ENCODE results near the gene KIAA1549. TPM values are rescaled to one million over a fixed set of nuclear protein-coding genes. Genes with fewer than 3 reads are reported as not detected.

KIAA1549 gene
- total RNA-seq, 4 donors from 2014 or later, result 0.93 to 3.8 (median 2.0) TPM

GRCh38 chr7:138957753-138958390 is 23.3 kb downstream of the KIAA1549 start:
- no peaks in the 10 kb centered on the region for H3K36me3 ChIP-seq
- 90 to 100% methylated on average over 5 to 8 of the region's 16 CpGs for WGBS, 2 donors (ENCODE audit: low coverage in 1 of 2)
- no peak for ATAC-seq
- H3K27ac ChIP-seq, result no peak overlapping the region
- no peak overlapping the region for H3K4me3 ChIP-seq
- TF ChIP-seq POLR2A (IDR thresholded peaks at IDR 0.05), result no peak
- no peak for TF ChIP-seq POLR2AphosphoS5 (IDR thresholded peaks at IDR 0.05)
- no peak for TF ChIP-seq CTCF (IDR thresholded peaks at IDR 0.05)
- TF ChIP-seq EP300 (IDR thresholded peaks at IDR 0.05), result no peak
- no peaks in the 10 kb centered on the region for H3K9me3 ChIP-seq
- no peaks in the 10 kb centered on the region for H3K27me3 ChIP-seq
- peaks cover 0 to 7% (median 0%) of the 10 kb centered on the region in 3 donors for H3K4me1 ChIP-seq

GRCh38 chr7:138957217-138957616 is 24.0 kb downstream of the KIAA1549 start:
- H3K9me3 ChIP-seq, result no peaks in the 10 kb centered on the region
- 94% methylated on average over 3 of the region's 3 CpGs; no CpG with 5 or more reads in 1 of the 2 donors for WGBS, 2 donors (ENCODE audit: low coverage in 1 of 2)

GRCh38 chr7:138954545-138955475 is 26.4 kb downstream of the KIAA1549 start:
- H3K9me3 ChIP-seq, result no peaks in the 10 kb centered on the region
- WGBS, 2 donors (ENCODE audit: low coverage in 1 of 2), result 71 to 79% methylated on average over 5 to 8 of the region's 14 CpGs
- H3K27me3 ChIP-seq, result no peaks in the 10 kb centered on the region
- H3K4me3 ChIP-seq, result no peak overlapping the region
- H3K4me1 ChIP-seq, result no peaks in the 10 kb centered on the region
- H3K27ac ChIP-seq, result no peak overlapping the region
- ATAC-seq, result no peak
- no peak for TF ChIP-seq POLR2AphosphoS5 (IDR thresholded peaks at IDR 0.05)
- no peak for TF ChIP-seq CTCF (IDR thresholded peaks at IDR 0.05)
- no peak for TF ChIP-seq POLR2A (IDR thresholded peaks at IDR 0.05)
- no peak for TF ChIP-seq EP300 (IDR thresholded peaks at IDR 0.05)
- H3K36me3 ChIP-seq, result no peaks in the 10 kb centered on the region

More at GRCh38 chr7:138957217-138957616, 24.0 kb downstream of the KIAA1549 start:
- Histone ChIP-seq H3K27me3 (no peaks in the 10 kb centered on the region), H3K4me3 (no peak overlapping the region), H3K4me1 (peaks cover 0 to 7% (median 0%) of the 10 kb centered on the region in 3 donors), H3K27ac (no peak overlapping the region), H3K36me3 (no peaks in the 10 kb centered on the region)
- ATAC-seq, result no peak
- TF ChIP-seq POLR2AphosphoS5 (IDR thresholded peaks at IDR 0.05) (no peak), POLR2A (IDR thresholded peaks at IDR 0.05) (no peak), CTCF (IDR thresholded peaks at IDR 0.05) (no peak), EP300 (IDR thresholded peaks at IDR 0.05) (no peak)

- H3K9me3 ChIP-seq, result no peaks in the 10 kb centered on the region
- ATAC-seq, result no peak
- no peaks in the 10 kb centered on the region for H3K27me3 ChIP-seq
- no peaks in the 10 kb centered on the region for H3K4me1 ChIP-seq
- H3K27ac ChIP-seq, result no peak overlapping the region
- 97 to 100% methylated on average over 2 to 6 of the region's 6 CpGs for WGBS, 2 donors (ENCODE audit: low coverage in 1 of 2)
- H3K4me3 ChIP-seq, result no peak overlapping the region
- H3K36me3 ChIP-seq, result no peaks in the 10 kb centered on the region
- TF ChIP-seq POLR2A (IDR thresholded peaks at IDR 0.05) (no peak), POLR2AphosphoS5 (IDR thresholded peaks at IDR 0.05) (no peak), CTCF (IDR thresholded peaks at IDR 0.05) (no peak), EP300 (IDR thresholded peaks at IDR 0.05) (no peak)
Measured at GRCh38 chr7:138952791-138953190, 28.4 kb downstream of the KIAA1549 start.

Measured in gastroesophageal sphincter (tissue), 4 donors.